ENCODE data around the gene SPANXA1.
"Not testable (repeated sequence)": the region's sequence is repeated elsewhere in the genome, so short reads cannot be mapped to it uniquely, and the experiment has no call there.

Gene SPANXA1

GRCh38 chrX:141584638-141585037, at the start of gene SPANXA1:
TSS of gene SPANXA1 (minus strand) at chrX:141584738. CDS start at chrX:141584678, 60 bp downstream.
- DNase-seq (ENCODE audit: low read depth); H3K4me3 ChIP-seq (ENCODE audit: low read depth, low read length): not testable (repeated sequence)

- DNase-seq (ENCODE audit: low read depth): no peak
- no peak overlapping the region for H3K4me3 ChIP-seq (ENCODE audit: low read depth, low read length)
- no peak for TF ChIP-seq CTCF (IDR thresholded peaks at IDR 0.05; ENCODE audit: low read depth, low read length, missing control alignments)
Measured at GRCh38 chrX:141632124-141632523, 47.6 kb upstream of the SPANXA1 start.

GRCh38 chrX:141619336-141619735, 34.8 kb upstream of the SPANXA1 start:
- H3K4me3 ChIP-seq (ENCODE audit: low read depth, low read length): no peak overlapping the region
- DNase-seq (ENCODE audit: low read depth): no peak
- TF ChIP-seq CTCF (IDR thresholded peaks at IDR 0.05; ENCODE audit: low read depth, low read length, missing control alignments): no peak

GRCh38 chrX:141609111-141609510, 24.6 kb upstream of the SPANXA1 start:
- no peak for DNase-seq (ENCODE audit: low read depth)
- TF ChIP-seq CTCF (IDR thresholded peaks at IDR 0.05; ENCODE audit: low read depth, low read length, missing control alignments): no peak
- H3K4me3 ChIP-seq (ENCODE audit: low read depth, low read length): no peak overlapping the region

GRCh38 chrX:141589408-141589807, 4.9 kb upstream of the SPANXA1 start, which contains the start of gene SPANXA2:
TSS of gene SPANXA2 (plus strand) at chrX:141589708. CDS start at chrX:141589768, 60 bp downstream.
- not testable (repeated sequence) for DNase-seq (ENCODE audit: low read depth); H3K4me3 ChIP-seq (ENCODE audit: low read depth, low read length)

- not testable (repeated sequence) for H3K4me3 ChIP-seq (ENCODE audit: low read depth, low read length); DNase-seq (ENCODE audit: low read depth)
Measured at GRCh38 chrX:141542551-141542950, 42.0 kb downstream of the SPANXA1 start.

Measured in GM12864 (cell line).